Peyer's patch (tissue), 4 donors: ENCODE results near the gene NPAS2. TPM values are rescaled to one million over a fixed set of nuclear protein-coding genes. Genes with fewer than 3 reads are reported as not detected.

Experiments
- DNase-seq, 3 donors: peaks; one replicate each; pipeline ENCODE4 v3.0.0-alpha.2; 2017 to 2019
- H3K27ac ChIP-seq, 4 donors: fragments of 200-600 bp; sonication (generic); one replicate each; pipeline ENCODE4 v1.5.1; 2016 to 2019
- H3K27me3 ChIP-seq, 2 donors: fragments of 200-600 bp; sonication (generic); one replicate each; pipeline ENCODE4 v1.5.1; 2019
- H3K36me3 ChIP-seq, 3 donors: fragments of 200-600 bp; sonication (generic); one replicate each; pipeline ENCODE4 v1.5.1; 2016 to 2019
- H3K4me1 ChIP-seq, 4 donors: fragments of 200-600 bp; sonication (generic); one replicate each; pipeline ENCODE4 v1.5.1; 2016 to 2019
- H3K4me3 ChIP-seq, 4 donors: fragments of 200-600 bp; sonication (generic); 1 replicate in 3 of 4; 2 replicates in 1 of 4; pipeline ENCODE4 v1.5.1; 2016 to 2019; ENCODE audit warnings: mild to moderate bottlenecking in 1 of 4
- H3K9me3 ChIP-seq, 4 donors: fragments of 200-600 bp; sonication (generic); one replicate each; pipeline ENCODE4 v1.5.1; 2016 to 2019; ENCODE audit warnings: mild to moderate bottlenecking in 1 of 4
- CTCF ChIP-seq, 6 experiments: fragments of 450-650 bp in 4 of 6; fragments of 200-600 bp in 2 of 6; sonication (generic) in 1 of 6; IDR thresholded peaks; one replicate each; pipeline ENCODE4 v1.5.1; 2017 to 2019; ENCODE audit warnings: antibody characterized with exemption in 6 of 6, mild to moderate bottlenecking in 3 of 6, moderate library complexity in 1 of 6
- POLR2A ChIP-seq, 2 donors: fragments of 450-650 bp; IDR thresholded peaks; one replicate each; pipeline ENCODE4 v1.5.1; 2017; ENCODE audit warnings: antibody characterized with exemption in 2 of 2, mild to moderate bottlenecking in 2 of 2, moderate library complexity in 2 of 2
- total RNA-seq, 4 donors: library from RNA; depleted of rRNA; stranded (reverse); fragments of >200 nt; gene quantifications; one replicate each; pipeline ENCODE4 v1.1.0, GENCODE V29; 2016

Gene NPAS2
- total RNA-seq, 4 donors from 2014 or later, result 29.7 to 99.5 (median 95.5) TPM

GRCh38 chr2:100941646-100942240, 121.8 kb downstream of the NPAS2 start:
- Histone ChIP-seq H3K4me1 (peaks cover 0 to 4% (median 0%) of the 10 kb centered on the region in 4 donors), H3K4me3 (no peak overlapping the region), H3K27me3 (no peaks in the 10 kb centered on the region), H3K36me3 (peaks cover 0 to 24% (median 0%) of the 10 kb centered on the region in 3 donors), H3K9me3 (no peaks in the 10 kb centered on the region), H3K27ac (no peak overlapping the region)
- TF ChIP-seq CTCF (IDR thresholded peaks at IDR 0.05) (no peak), POLR2A (IDR thresholded peaks at IDR 0.05) (no peak)
- no peak for DNase-seq

GRCh38 chr2:100944617-100945432, 124.9 kb downstream of the NPAS2 start:
- Histone ChIP-seq H3K27me3 (no peaks in the 10 kb centered on the region), H3K27ac (no peak overlapping the region), H3K9me3 (no peaks in the 10 kb centered on the region), H3K36me3 (peaks cover 0 to 28% (median 0%) of the 10 kb centered on the region in 3 donors), H3K4me1 (peaks cover 0 to 4% (median 0%) of the 10 kb centered on the region in 4 donors), H3K4me3 (no peak overlapping the region)
- no peak for DNase-seq
- TF ChIP-seq POLR2A (IDR thresholded peaks at IDR 0.05) (no peak), CTCF (IDR thresholded peaks at IDR 0.05) (no peak)

DNA sequence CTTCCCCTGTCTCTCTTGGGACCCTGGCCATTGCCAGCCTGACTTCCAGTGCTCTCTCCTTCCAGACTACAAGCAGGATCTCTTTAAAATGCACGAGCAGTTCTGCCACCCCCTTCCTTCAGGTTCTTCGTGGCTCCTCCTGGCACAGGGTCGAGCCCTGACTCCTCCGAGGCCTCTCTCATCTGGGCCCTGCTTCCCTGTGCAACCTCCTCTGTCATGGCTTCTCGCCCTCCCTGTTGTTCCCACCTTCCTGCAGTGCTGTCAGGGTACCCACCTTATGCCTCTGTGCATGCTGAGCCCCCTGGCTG, 125.4 kb downstream of the NPAS2 start:
- no peak overlapping the region for H3K4me3 ChIP-seq
- peaks cover 0 to 4% (median 0%) of the 10 kb centered on the region in 4 donors for H3K4me1 ChIP-seq
- H3K36me3 ChIP-seq, result peaks cover 0 to 30% (median 0%) of the 10 kb centered on the region in 3 donors
- no peaks in the 10 kb centered on the region for H3K9me3 ChIP-seq
- DNase-seq, result no peak
- H3K27me3 ChIP-seq, result no peaks in the 10 kb centered on the region
- TF ChIP-seq CTCF (IDR thresholded peaks at IDR 0.05), result no peak
- no peak for TF ChIP-seq POLR2A (IDR thresholded peaks at IDR 0.05)
- no peak overlapping the region for H3K27ac ChIP-seq

DNA sequence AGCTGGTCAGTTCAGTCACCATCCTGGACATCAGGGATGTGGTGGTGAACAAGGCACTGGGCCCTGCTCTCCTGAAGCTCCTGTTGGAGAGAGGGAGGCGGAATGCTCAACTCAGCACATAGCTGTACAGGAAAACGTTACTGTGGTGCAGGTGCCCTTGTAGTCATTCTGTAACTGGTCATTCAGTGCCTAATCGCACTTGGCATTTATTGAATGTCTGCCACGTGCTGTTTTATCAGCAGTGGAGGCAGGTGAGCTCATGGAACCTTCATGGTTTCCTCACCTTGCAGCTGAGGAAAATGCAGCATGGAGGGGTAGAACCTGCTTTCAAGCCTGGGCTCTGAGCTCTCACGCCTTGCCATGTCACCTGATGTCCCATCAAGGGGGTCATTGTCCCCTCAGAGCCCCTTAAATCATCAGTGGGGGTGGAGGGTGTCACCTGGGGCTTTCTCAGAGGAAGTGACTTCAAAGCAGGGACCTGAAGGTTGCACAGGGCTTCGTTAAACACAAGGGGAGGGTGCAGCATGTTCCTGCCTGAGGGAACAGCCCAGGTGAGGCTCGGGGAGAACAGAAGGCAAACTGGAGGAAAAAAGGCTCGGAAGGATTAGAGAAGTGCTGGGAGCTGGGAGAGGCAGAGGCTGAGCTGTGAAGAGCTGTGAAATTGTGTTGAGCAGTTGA, 126.1 kb downstream of the NPAS2 start:
- DNase-seq, result peak in 1 of 3 donors; percentile 9
- H3K36me3 ChIP-seq, result peaks cover 0 to 32% (median 0%) of the 10 kb centered on the region in 3 donors
- TF ChIP-seq CTCF (IDR thresholded peaks at IDR 0.05), result no peak
- TF ChIP-seq POLR2A (IDR thresholded peaks at IDR 0.05), result no peak
- no peaks in the 10 kb centered on the region for H3K27me3 ChIP-seq
- H3K27ac ChIP-seq, result no peak overlapping the region
- H3K9me3 ChIP-seq, result no peaks in the 10 kb centered on the region
- peaks cover 0 to 4% (median 0%) of the 10 kb centered on the region in 4 donors for H3K4me1 ChIP-seq
- H3K4me3 ChIP-seq, result no peak overlapping the region

GRCh38 chr2:100948942-100949811, 129.2 kb downstream of the NPAS2 start:
- Histone ChIP-seq H3K27ac (no peak overlapping the region), H3K4me1 (no peaks in the 10 kb centered on the region), H3K36me3 (peaks cover 0 to 18% (median 0%) of the 10 kb centered on the region in 3 donors), H3K9me3 (no peaks in the 10 kb centered on the region), H3K27me3 (no peaks in the 10 kb centered on the region), H3K4me3 (no peak overlapping the region)
- no peak for DNase-seq
- TF ChIP-seq CTCF (IDR thresholded peaks at IDR 0.05) (no peak), POLR2A (IDR thresholded peaks at IDR 0.05) (no peak)
